Measurements from ENCODE around the gene INVS.

- TF ChIP-seq EZH2phosphoT487 (IDR thresholded peaks at IDR 0.05; ENCODE audit: insufficient read depth, low read depth), result no peak
- TF ChIP-seq EZH2 (IDR thresholded peaks at IDR 0.05; ENCODE audit: insufficient read depth, poor library complexity, severe bottlenecking), result no peak
Measured at GRCh38 chr9:100098046-100098886, 777 bp upstream of the INVS start.

Data from GM23248 (cell line).